GM19328 (cell line): Measurements from ENCODE around the gene VLDLR.
"Not testable (repeated sequence)": the region's sequence is repeated elsewhere in the genome, so short reads cannot be mapped to it uniquely, and the experiment has no call there.

Experiments used
- ATAC-seq: cut with Tn5 transposase; IDR thresholded peaks from one replicate; pipeline ENCODE4 v1.9.1; 2021; ENCODE audit warnings: mild to moderate bottlenecking, moderate library complexity; ENCODE audit not compliant: unreplicated experiment

VLDLR gene

GRCh38 chr9:2707256-2707655 is 85.7 kb downstream of the VLDLR start:
- ATAC-seq = not testable (repeated sequence)
